HG03571 (cell line): ENCODE results near the gene TCF4.

Experiments used
- ATAC-seq: cut with Tn5 transposase; IDR thresholded peaks from one replicate; pipeline ENCODE4 v1.9.1; 2021; ENCODE audit not compliant: unreplicated experiment

Gene TCF4

GRCh38 chr18:55247032-55247431 is 341.0 kb downstream of the TCF4 start:
- no peak for ATAC-seq

GRCh38 chr18:55246278-55246677 is 341.7 kb downstream of the TCF4 start:
- peak; percentile 31 for ATAC-seq

GRCh38 chr18:55245211-55245614 is 342.8 kb downstream of the TCF4 start:
- ATAC-seq, result no peak

GRCh38 chr18:55244546-55244945 is 343.4 kb downstream of the TCF4 start:
- no peak for ATAC-seq

- no peak for ATAC-seq
Observed at GRCh38 chr18:55243857-55244256, 344.1 kb downstream of the TCF4 start.

- ATAC-seq, result no peak
Observed at GRCh38 chr18:55243255-55243654, 344.7 kb downstream of the TCF4 start.

- ATAC-seq, result peak; percentile 48
Observed at GRCh38 chr18:55240978-55241377, 347.0 kb downstream of the TCF4 start.

- no peak for ATAC-seq
Observed at GRCh38 chr18:55239740-55240139, 348.3 kb downstream of the TCF4 start.

GRCh38 chr18:55237660-55238059 is 350.3 kb downstream of the TCF4 start:
- no peak for ATAC-seq

GRCh38 chr18:55236150-55236931 is 351.7 kb downstream of the TCF4 start:
- ATAC-seq, result peak; percentile 56

- ATAC-seq, result no peak
Observed at GRCh38 chr18:55235094-55235461, 352.9 kb downstream of the TCF4 start.

GRCh38 chr18:55234366-55235093 is 353.5 kb downstream of the TCF4 start:
- ATAC-seq, result peak; percentile 64

GRCh38 chr18:55233857-55234256 is 354.1 kb downstream of the TCF4 start:
- no peak for ATAC-seq

GRCh38 chr18:55232506-55232905 is 355.5 kb downstream of the TCF4 start:
- no peak for ATAC-seq

GRCh38 chr18:55229682-55230081 is 358.3 kb downstream of the TCF4 start:
- ATAC-seq, result no peak

- no peak for ATAC-seq
Observed at GRCh38 chr18:55228707-55229106, 359.3 kb downstream of the TCF4 start.

- no peak for ATAC-seq
Observed at GRCh38 chr18:55228191-55228590, 359.8 kb downstream of the TCF4 start.

- ATAC-seq, result no peak
Observed at GRCh38 chr18:55227771-55228170, 360.2 kb downstream of the TCF4 start.

- no peak for ATAC-seq
Observed at GRCh38 chr18:55226044-55226443, 361.9 kb downstream of the TCF4 start.

- no peak for ATAC-seq
Observed at GRCh38 chr18:55224086-55224625, 363.8 kb downstream of the TCF4 start.

GRCh38 chr18:55221622-55222021 is 366.4 kb downstream of the TCF4 start:
- ATAC-seq, result no peak

- ATAC-seq, result peak; percentile 63
Observed at GRCh38 chr18:55220523-55220922, 367.5 kb downstream of the TCF4 start.
